Activated effector memory CD4-positive, alpha-beta T cell treated with Interleukin-2 at 50 U/mL for 16 hours (primary cell): Measurements from ENCODE around the gene ACSF3.

Experiments
- DNase-seq: peaks from one replicate; pipeline ENCODE4 v3.0.0-alpha.2; 2020

The ACSF3 gene

DNA sequence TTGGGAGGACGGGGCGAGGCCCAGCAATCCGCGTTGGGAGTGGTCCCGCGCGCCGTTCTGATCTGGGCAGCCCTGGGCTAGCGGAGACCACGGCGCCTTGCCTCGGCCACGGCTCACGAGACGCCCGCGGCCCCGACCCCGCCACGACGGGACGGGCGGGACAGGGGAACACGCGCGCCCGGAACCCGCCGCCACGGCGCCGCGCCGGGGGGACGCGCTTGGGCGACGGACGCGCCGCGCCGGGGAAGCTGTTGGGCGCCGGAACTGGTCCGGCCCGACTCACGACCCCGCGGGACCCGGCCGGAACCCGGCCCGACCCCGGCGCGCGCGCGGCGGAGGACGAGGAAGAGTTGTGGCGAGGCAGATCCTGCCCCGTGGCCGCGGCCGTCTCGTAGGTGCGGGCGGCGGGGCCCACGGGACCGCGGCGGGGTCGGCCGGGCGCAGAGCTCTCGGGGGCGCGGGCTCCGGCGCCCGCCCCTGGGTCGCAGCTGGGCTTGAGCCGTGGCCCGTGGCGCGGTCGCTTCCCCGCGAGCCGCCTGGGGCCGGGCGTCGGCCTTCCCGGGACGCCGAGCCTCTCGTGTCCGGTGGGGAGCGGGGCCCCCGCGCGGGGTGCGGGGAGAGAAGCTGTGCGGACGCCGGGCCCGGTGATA is at the start of gene ACSF3:
ACSF3 (plus strand) TSS at position 251 of the 650 bp plus-strand sequence. CDS start 6,830 bp downstream, outside the sequence.
- peak; percentile 57 for DNase-seq

- no peak for DNase-seq
Observed at GRCh38 chr16:89044418-89045180, 49.1 kb upstream of the ACSF3 start.

DNA sequence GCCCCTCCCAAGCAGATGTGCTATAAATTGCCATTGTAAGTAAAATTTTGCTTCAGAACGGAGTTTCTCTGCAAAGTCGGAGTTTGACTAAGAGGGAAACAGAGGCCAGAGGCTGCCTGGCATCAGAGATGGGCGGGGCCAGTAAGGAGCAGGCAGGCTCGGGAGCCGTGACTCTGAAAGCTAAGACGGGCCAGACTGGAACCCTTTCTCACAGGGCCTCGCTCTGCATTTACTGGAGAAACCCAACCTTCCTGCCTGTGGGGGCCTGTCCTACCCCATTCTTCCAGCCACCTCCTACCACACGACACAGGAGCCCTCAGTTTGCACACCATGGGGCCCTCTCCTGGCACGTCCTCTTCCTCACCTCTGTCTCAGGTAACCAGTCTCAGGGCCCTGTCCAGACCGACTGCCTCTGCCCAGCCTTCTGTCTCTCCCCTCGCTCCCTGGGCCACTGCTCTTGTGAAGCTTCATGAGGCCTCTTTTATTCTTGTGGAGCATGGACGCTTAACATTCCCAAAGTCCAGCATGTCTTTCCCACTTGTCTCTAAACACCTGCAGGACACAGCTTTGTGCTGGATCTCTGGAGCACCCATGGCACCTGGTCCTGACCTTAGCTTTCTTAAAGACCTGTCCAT is 48.4 kb upstream of the ACSF3 start:
- no peak for DNase-seq

- DNase-seq, result no peak
Observed at GRCh38 chr16:89045881-89046280, 47.8 kb upstream of the ACSF3 start.

- no peak for DNase-seq
Observed at GRCh38 chr16:89046491-89046890, 47.2 kb upstream of the ACSF3 start.

DNA sequence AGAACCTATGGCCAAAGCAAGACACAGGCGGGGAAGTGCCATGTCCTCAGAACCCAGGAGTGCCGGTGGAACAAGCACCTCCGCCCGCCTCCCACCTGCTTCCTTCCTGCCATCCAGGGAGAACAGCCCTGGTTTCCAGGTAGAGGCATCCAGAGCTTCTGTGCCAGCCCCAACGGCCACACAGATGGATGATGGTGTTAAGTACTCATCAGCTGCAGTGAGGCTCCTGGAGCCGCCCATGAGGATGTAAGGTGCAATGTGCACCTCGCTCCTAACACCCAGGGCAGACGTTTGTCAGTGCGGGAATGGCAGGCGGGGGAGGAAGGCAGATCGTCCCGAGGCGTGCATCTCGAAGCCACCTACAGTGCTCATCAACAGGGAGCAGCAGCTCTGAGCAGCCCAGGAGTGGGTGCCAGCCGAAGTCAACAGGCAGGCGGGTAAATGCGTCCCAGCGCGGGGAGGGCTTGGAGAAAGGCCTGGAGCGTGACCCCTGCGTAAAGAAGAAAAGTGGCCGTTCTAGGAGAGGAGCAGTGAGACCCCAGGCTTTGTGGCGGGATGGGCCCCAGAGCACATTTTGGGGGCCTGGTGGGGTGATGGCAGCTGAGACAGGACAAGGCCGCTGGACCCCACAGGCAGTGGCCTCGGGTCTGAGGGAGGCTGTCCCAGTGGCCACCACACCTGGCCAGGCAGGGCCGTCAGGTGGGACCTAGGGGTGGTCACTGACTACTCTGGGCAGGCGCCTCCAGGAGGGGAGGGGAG is 46.1 kb upstream of the ACSF3 start:
- no peak for DNase-seq

DNA sequence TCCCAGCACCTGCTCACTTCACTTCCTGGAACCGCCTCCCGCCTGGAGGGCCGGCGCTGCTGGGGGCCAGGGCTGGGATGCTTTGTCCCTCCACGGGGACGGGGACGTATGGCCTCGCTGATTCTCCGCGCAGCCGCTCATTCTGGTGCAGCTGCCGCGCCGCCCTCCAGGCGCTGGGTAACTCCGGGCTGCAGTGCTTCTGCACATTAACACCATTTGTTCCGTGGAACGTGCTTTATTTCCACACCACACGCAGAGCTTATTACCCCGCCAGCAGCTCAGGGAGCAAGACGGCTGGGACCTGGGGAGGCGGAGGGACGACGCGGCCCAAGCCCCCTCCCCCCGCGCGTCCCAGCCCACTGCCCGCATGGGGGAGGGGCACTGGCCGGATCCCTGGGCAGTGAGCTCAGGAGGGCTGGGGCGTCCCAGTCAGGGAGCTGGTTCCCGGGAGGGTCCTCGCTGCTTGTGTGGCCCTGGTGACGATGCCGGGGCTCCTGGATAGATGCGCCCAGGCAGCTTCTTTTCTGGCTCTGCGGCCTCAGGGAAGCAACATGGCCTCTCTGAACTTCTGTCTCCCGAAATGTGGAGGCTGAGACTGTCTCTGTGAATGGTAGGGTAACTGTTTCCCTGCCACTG is 45.4 kb upstream of the ACSF3 start:
- no peak for DNase-seq

GRCh38 chr16:89048871-89049422 is 44.7 kb upstream of the ACSF3 start:
- DNase-seq, result no peak

DNA sequence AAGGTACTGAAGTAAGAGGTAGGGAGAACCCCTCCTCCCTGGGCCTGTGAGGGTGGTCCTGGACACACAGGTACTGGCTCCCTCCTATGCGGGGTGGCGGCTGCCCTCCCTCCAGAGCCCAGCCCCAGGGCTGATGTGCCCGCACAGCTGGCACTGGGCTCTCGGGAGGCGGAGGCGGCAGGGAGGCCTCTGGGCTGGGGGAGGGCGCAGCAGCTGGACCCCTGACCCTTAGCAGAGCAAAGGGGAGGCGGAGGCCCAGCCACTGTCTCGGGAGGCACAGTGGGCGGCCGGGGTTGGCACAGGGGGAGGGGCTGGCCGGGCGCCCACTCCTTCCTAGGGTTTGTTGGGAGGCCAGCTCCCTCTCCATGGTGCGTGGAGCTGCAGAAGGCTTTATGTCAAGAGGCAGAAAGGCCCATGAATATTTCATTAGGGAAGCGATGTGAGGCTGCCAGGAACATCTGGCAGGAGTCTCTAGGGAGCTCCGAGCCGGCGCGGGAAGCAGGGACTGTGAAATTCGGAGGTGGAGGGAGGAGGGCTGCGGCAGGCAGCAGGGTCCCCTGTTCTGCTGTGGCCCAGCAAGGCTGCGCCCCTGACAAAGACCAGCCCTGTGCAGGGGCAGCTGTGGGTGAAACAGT is 44.1 kb upstream of the ACSF3 start:
- DNase-seq, result no peak

DNA sequence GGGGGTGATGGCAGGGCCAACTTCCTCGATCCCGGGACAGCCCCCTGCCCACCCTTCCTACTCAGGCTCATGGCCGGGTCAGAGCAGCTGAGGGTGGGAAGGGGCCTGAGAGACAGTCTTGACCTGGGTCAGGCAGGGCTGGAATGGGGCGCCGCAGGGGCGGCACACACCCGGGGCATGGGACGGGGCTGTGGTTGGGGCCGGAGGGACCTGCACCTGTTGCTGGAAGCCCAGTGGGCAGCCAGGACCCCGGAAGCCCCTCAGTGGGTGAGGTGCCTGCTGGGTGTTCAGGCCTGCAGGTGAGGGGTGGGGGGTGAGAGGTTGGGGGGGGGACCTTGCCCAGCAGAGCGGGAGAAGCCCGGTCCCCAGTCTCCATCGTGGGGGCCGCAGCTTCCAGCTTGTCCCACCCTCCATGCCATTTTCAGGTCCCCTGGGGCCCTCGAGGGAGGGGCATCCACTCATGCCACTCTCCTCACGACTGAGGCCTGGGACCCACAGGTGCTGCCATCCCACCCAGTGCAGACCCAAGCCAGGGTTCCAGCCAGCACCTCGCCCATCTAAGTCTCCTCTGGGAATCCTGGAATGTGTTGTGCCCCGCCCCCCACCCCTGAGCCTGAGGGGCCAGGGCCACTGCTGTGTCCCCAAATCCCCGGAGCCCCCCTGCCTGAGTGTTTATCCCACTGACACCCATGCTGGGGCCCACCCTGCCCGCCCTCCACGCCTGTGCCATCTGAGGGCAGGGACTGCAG is 43.4 kb upstream of the ACSF3 start:
- DNase-seq, result no peak

DNA sequence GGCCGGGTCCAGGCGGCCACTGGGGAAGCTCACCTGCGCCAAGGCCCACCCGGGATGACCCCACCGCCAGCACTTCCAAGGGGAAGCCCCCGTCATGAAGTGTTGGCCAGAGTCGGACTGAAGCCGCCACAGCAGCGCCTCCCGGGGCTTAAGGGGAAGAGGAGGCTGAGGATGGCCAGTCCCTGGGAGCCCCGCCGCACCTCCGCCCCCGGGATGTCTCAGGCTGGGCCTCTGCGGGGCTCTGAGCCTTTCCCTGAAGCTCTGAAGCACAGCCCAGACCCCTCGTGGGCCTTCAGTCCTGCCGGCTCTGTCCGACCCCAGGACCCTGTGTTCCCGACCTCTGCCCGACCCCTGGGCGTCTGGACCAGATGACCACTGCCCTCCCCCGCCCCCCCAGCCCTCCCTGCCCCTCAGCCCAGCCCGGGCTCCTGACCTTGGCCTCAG is 42.8 kb upstream of the ACSF3 start:
- no peak for DNase-seq

DNA sequence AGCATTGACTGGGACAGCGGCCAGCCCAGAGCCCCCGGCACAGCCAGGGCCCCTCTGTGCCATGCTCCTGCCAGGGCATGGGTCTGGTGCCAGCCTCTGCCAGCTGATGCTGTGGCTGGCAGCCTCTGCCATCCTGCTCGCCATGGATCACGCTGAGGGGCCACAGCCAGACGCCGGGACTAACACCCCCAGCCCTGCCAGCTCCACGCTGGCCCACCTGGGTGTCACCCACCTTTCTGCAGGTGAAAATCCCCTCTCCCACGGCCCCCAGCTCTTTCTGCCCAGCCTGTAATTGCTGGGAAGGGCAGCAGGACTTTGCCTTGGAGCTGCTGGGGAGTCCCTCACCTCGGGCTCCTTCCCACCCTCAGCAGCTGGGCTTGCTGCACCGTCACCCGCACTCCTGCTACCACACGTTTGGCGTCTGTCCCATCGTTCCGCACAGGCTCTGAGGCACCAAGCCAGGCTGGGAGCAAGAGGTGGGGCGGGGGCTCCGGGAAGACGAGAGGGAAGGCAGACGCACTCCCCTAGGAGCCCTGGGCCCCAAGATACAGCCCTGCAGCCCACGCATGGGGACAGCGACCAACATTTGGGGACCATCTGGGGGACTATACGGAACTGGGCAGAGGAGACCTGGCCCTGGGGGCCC is 42.0 kb upstream of the ACSF3 start:
- DNase-seq, result no peak

DNA sequence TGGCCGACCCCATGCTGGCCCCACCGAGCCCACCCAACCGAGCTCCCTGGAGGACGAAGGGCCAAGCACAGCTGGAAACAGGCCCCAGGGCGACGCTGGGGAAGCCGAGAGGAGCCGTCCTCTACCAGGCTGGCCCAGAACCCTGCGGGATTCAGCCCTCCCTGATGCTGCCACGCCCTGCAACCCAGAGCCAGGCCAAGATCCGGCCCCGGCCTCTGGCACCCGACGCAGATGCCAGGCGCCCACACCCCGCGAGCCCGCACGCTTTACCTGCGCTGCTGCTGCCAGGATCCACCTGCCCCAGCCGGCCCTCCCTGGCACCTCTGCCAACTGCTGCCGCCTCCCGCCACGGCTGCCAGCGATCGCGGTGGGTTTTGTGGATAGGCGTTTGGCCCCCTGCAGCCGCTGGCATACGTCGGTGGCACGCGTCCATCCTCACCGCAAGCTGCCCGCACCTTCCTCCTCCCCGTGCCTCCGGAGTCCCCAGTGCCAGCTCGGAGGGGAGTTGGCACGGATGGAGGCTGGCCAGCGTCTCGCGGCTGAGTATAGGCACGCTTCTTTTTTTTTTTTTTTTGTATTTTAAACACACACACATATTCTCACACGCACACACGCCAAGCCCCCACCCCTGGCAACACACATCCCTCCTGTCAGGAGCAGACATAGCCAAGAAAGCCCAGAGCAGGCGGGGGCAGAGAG is 41.3 kb upstream of the ACSF3 start:
- DNase-seq, result no peak

DNA sequence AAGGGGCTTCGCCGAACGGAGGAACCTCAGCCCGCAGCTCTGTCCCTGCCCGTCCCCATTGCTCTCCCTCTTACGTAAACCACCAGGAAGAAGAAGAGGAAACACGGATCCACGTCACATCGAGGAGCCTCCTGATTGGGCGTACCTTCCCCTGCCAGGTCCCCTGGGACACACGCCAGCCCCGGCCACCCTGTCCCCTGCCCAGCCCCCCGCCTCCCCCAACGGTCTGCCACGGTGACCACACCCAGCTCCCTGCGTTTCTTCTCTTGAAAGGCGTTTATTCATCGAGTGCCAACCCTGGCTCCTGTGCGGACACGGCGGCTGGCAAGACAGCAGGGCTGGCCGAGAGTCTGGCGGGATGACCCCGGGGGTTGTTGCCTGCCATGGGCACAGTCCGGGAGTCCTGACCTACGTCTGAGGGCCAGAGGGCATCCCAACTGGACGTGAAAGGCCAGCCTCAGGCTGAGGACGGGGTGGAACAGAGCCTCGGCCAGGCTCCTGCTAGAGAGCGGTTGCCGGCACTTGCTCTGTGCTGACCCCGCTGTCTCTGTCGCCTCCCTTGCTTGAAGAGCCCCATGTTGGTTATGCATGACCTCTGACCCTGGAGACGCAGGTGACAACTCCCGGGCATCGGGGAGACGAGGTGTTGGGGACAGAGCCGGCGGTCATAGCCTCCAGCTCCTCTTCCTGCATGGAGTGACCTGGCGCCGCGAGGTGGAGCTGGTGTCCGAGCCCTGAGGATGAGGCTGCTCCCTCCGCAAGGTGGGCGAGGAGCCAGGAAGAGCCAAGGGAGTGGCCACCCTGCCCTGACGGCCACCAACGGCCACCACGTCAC is 40.5 kb upstream of the ACSF3 start:
- no peak for DNase-seq

GRCh38 chr16:89053725-89054029 is 40.0 kb upstream of the ACSF3 start:
- DNase-seq, result no peak

DNA sequence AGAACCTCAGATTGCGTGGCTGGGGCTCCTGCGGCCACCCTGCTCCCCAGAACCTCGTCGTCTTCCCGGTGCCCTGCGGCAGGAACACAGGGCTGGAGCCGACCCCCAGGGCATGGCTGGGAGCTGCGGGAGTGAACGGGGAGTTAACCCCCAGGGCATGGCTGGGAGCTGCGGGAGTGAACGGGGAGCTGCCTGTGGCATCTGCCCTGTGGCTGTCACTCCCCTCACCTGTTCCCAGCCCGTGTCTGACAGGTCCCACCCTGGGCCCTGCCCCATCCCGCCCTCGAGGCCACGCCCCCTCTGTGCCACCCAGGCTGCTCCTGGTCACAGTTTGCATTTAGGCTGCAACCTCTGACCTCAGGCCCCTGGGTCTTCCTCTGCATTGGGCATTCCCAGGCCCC is 39.4 kb upstream of the ACSF3 start:
- DNase-seq, result no peak

DNA sequence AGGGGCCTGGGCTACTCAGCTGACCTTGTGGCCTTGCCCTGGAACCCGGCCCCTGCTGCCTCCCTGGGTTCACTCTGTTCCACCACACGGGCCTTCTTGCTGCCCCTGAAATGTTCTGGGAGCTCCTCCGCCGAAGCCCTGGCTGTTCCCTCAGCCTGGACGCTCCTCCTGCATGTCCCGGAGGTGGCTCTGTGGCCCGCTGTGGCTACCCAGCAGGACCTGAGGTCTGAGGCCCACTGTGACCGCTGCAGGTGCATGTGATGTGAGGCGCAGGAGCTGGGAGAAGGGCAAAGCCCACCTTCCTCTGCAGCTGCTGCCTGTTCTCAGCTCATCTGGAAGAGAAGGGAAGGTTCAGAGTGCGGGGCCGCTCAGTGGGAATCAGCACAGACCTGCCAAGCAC is 38.9 kb upstream of the ACSF3 start:
- DNase-seq, result no peak

GRCh38 chr16:89055313-89055712 is 38.3 kb upstream of the ACSF3 start:
- DNase-seq, result no peak

- DNase-seq, result no peak
Observed at GRCh38 chr16:89055894-89056555, 37.6 kb upstream of the ACSF3 start.
